Breast epithelium (tissue), 3 donors: ENCODE results near the gene FAM219B.

Experiments
- POLR2A ChIP-seq: fragments of 450-650 bp; IDR thresholded peaks from one replicate; pipeline ENCODE4 v1.6.1; 2016; ENCODE audit warnings: antibody characterized with exemption, mild to moderate bottlenecking, moderate library complexity
- TF ChIP-seq, protein P1 (sequence below), 3 donors: fragments of 450-650 bp; IDR thresholded peaks; one replicate each; pipeline ENCODE4 v1.5.1; 2016 to 2017; ENCODE audit warnings: antibody characterized with exemption in 3 of 3, mild to moderate bottlenecking in 3 of 3, moderate library complexity in 3 of 3

DNA sequence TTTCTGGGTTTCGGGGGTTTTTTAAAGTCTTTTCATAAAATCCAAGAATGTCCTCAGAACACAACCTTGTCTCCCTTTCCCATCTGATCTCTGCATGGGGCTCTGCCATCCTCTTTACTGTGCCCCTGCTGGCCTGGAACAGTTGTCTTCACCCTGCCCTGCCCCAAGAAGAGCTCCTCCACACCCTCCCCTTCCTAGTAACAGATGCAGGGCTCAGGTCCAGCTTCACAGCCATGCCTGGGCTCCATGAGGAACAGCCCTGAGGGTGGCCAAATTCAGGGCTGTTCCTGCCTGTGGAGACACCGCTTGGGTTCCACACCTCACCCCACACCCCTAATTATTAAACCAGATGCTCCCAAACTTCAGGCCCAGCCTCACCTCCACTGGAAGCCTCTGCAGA is 50.8 kb downstream of the FAM219B start:
- TF ChIP-seq, protein P1, sequence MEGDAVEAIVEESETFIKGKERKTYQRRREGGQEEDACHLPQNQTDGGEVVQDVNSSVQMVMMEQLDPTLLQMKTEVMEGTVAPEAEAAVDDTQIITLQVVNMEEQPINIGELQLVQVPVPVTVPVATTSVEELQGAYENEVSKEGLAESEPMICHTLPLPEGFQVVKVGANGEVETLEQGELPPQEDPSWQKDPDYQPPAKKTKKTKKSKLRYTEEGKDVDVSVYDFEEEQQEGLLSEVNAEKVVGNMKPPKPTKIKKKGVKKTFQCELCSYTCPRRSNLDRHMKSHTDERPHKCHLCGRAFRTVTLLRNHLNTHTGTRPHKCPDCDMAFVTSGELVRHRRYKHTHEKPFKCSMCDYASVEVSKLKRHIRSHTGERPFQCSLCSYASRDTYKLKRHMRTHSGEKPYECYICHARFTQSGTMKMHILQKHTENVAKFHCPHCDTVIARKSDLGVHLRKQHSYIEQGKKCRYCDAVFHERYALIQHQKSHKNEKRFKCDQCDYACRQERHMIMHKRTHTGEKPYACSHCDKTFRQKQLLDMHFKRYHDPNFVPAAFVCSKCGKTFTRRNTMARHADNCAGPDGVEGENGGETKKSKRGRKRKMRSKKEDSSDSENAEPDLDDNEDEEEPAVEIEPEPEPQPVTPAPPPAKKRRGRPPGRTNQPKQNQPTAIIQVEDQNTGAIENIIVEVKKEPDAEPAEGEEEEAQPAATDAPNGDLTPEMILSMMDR (IDR thresholded peaks at IDR 0.05): no peak
- TF ChIP-seq POLR2A: no peak
